Coronary artery (tissue), 2 donors: ENCODE measurements around the gene DAZAP2.
"Not testable (repeated sequence)": the region's sequence is repeated elsewhere in the genome, so short reads cannot be mapped to it uniquely, and the experiment has no call there.

Experiments used
- DNase-seq: peaks from one replicate; pipeline ENCODE4 v3.0.0-alpha.2; 2017; ENCODE audit warnings: low spot score
- H3K27ac ChIP-seq, 2 donors: fragments of 200-600 bp; sonication (generic); one replicate each; pipeline ENCODE4 v1.5.1; 2016 to 2019
- H3K4me3 ChIP-seq: fragments of 200-600 bp; sonication (generic); 2 replicates; pipeline ENCODE4 v1.5.1; 2016; ENCODE audit warnings: mild to moderate bottlenecking, moderate library complexity
- TF ChIP-seq, protein P1 (sequence below): fragments of 200-600 bp; sonication (generic); IDR thresholded peaks from one replicate; pipeline ENCODE4 v1.5.1; 2019; ENCODE audit warnings: antibody characterized with exemption

Gene DAZAP2

DNA sequence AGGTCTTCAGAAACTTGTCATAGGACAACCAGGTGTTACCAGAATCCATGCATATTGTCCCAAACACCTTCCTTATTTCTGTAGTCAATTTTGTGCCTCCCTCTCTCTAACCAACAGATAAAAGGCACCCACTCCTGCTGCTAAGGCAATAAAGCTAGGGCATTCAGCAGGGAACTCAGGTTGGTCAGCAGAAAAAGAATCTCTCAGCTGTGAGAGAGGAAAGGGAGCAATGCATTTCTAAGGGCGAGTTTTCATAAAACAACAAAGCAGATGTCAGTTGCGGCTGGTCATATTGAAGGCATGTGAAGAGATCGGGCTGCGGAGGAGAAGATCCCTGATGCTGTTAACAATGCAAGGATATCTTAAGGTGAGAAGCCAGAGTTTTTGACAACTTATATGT, 13.4 kb upstream of the DAZAP2 start:
- TF ChIP-seq, protein P1, sequence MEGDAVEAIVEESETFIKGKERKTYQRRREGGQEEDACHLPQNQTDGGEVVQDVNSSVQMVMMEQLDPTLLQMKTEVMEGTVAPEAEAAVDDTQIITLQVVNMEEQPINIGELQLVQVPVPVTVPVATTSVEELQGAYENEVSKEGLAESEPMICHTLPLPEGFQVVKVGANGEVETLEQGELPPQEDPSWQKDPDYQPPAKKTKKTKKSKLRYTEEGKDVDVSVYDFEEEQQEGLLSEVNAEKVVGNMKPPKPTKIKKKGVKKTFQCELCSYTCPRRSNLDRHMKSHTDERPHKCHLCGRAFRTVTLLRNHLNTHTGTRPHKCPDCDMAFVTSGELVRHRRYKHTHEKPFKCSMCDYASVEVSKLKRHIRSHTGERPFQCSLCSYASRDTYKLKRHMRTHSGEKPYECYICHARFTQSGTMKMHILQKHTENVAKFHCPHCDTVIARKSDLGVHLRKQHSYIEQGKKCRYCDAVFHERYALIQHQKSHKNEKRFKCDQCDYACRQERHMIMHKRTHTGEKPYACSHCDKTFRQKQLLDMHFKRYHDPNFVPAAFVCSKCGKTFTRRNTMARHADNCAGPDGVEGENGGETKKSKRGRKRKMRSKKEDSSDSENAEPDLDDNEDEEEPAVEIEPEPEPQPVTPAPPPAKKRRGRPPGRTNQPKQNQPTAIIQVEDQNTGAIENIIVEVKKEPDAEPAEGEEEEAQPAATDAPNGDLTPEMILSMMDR: no peak
- DNase-seq: no peak

DNA sequence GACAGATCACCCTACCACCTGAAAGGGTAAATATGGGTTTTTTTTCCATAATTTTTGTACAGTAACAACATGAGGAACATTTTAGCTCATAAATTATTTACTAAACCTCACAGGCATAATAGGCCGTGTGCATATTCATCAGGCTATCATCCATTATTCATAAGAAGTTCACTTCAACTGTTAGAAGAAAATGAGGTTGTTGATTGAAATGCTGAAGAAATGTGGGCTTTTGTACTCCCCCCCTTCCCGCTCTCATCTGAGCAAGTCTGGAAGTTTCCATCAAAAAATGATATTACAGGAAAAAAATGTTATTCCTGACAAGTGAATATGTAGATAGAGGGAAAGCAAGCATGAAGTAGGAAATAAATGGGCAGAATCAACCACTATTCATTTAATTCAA, 12.9 kb upstream of the DAZAP2 start:
- DNase-seq: no peak
- no peak overlapping the region for H3K4me3 ChIP-seq
- no peak overlapping the region for H3K27ac ChIP-seq
- TF ChIP-seq, protein P1: no peak

More for the DNA sequence above, 13.4 kb upstream of the DAZAP2 start:
- H3K4me3 ChIP-seq: no peak overlapping the region
- H3K27ac ChIP-seq: no peak overlapping the region

DNA sequence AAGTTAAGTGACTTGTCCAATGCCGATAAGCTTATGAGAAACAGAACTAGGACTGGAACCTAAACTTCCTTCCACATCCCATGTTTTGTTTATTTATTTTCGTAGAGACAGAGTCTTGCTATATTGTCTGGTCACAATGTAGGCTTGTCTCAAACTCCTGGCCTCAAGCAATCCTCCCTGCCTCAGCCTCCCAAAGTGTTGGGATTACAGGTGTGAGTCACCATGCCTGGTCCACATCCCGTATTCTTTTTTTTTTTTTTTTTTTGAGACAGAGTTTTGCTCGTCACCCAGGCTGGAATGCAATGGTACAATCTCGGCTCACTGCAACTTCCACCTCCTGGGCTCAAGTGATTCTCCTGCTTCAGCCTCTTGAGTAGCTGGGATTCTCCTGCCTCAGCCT, 11.5 kb upstream of the DAZAP2 start:
- not testable (repeated sequence) for DNase-seq, H3K4me3 ChIP-seq, H3K27ac ChIP-seq

DNA sequence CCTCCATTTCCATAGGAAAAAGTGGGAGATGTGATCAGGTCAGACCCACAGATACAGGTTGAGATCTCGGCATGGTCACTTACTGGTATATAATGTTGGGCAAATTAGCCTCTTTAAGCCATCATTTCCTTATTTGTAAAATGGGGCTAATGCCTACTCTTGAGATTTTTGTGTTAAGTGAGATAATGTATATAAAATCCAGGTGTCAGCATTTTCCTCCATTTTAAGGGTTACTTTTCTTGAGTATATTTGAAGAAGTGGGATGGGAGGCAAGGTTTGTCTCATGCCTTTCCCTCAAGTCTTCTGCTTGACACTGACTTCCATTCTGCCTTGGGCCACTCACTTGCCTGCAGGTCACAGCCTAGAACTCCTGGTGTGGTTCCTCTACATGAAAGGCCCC, 10.7 kb upstream of the DAZAP2 start:
- no peak for DNase-seq
- TF ChIP-seq, protein P1: no peak
- no peak overlapping the region for H3K4me3 ChIP-seq
- H3K27ac ChIP-seq: no peak overlapping the region

DNA sequence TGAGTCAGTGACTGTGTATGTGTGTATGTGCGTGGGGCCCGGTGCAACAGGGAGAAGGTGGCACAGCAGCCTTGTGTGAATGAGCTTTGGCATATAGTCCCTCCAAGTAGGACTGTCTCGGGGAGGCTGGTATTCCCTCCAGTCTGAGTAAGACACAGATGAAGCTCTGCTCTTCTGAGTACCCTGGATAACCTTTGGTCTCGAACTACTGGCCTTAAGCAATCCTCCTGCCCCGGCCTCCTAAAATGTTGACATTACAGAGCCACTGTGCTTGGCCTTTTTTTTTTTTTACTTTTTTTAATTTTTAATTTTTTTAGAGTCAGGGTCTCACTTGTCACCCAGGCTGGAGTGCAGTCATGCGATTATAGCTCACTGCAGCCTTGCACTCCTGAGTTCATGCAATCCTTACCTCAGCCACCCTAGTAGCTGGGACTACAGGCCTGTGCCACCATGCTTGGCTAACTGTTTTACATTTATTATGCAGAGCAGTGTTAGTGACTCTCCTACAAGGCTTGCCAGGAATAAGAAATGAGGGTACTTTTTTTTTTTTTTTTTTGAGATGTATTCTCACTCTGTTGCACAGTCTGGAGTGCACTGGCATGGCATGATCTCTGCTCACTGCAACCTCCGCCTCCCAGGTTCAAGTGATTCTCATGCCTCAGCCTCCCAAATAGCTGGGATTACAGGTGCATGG, 9.4 kb upstream of the DAZAP2 start:
- DNase-seq: no peak

DNA sequence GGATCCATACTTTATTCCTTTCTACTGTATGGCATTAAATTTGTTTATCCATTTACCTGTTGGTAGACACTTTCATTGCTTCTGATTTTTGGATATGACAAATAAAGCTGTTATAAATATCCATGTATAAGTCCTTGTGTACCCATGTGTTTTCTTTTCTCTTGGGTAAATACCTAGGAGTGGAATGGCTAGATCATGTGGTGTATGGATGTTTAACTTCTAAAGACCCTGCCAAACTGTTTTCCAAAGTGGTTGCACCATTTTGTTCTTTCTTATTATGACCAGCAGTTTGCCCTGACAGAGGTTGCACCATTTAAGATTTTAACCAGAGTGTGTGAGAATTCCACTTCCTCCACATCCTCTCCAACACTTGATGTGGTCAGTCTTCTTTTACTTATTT, 6.0 kb upstream of the DAZAP2 start:
- TF ChIP-seq, protein P1: no peak
- DNase-seq: no peak
- no peak overlapping the region for H3K27ac ChIP-seq

More for the DNA sequence above, 9.4 kb upstream of the DAZAP2 start:
- Histone ChIP-seq H3K27ac (no peak overlapping the region), H3K4me3 (no peak overlapping the region)
- TF ChIP-seq, protein P1: no peak

DNA sequence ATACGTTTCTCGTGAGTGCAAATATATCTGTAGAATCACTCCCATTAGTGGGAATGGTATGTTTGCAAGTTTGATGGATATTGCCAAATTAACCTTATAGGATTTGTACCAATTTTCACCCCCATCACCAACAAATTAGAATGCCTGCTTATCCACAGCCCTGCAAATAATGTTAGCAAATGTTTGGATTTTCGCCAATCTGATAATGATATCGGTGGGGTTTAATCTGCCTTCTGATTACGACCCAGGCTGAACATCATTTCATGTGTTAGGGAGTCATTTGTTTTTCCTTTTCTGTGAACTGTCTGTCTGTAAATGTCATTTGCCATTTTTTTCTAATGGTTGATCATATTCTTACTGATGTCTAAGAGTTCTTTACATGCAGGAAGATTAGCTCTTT, 4.1 kb upstream of the DAZAP2 start:
- Histone ChIP-seq H3K4me3 (no peak overlapping the region), H3K27ac (no peak overlapping the region)
- TF ChIP-seq, protein P1: no peak
- DNase-seq: no peak

More for the DNA sequence above, 6.0 kb upstream of the DAZAP2 start:
- no peak overlapping the region for H3K4me3 ChIP-seq
